ENCODE data around the gene NPFFR1.
A peak's percentile ranks its signal among the peaks of the same experiment; 100 is the strongest.

NPFFR1 gene

DNA sequence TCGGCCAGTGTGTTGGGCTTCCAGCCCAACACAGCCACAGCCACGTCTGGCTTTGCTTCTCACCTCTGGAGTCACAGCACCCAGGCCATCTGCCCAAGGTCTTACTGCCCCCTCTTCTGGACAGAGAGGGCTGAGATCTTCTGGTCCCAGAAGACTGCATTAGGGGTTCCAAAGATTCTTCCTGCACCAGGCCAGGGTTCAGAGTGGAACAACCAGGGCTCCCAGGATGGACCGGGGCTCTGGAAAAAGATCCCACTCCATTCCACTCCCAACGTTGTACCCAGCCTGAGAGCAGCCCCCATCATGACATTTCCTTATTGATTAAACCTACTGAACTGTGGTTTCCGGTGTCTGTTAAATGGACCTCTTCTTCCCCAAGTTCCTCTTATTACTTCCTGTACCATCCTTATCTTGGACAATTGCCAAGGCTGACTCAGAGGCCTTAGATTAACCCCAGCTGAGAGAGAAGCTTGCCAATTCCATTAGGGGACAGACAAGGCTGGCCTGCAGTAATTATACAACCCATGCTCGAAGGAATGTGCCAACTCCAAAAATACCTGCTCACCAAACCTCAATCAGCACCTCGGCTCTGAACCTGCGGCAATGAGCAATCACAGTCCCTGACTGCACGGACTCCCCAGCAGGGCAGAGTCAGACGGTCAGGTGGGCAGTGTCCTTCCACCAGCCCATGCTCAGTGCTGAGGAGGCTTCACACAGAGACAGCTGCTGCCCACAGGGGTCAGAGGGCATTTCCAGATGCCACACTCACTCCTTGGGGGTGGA, 47.9 kb upstream of the NPFFR1 start (continued):
- TF ChIP-seq FEZF1 (tag by site-specific recombination; IDR thresholded peaks at IDR 0.05) (0 out of 2 replicates have a peak, but pooled peaks have one; percentile 10), GLI2 (tag by site-specific recombination; IDR thresholded peaks at IDR 0.05; ENCODE audit: borderline replicate concordance, low read depth) (no peak), ZNF701 (tag by site-specific recombination; IDR thresholded peaks at IDR 0.05) (no peak), ZNF621 (tag by site-specific recombination; IDR thresholded peaks at IDR 0.05) (no peak), ZNF664 (tag by site-specific recombination; IDR thresholded peaks at IDR 0.05) (no peak), ZNF132 (tag by site-specific recombination; IDR thresholded peaks at IDR 0.05; ENCODE audit: borderline replicate concordance) (no peak), GLIS2 (tag by site-specific recombination; IDR thresholded peaks at IDR 0.05) (no peak)

DNA sequence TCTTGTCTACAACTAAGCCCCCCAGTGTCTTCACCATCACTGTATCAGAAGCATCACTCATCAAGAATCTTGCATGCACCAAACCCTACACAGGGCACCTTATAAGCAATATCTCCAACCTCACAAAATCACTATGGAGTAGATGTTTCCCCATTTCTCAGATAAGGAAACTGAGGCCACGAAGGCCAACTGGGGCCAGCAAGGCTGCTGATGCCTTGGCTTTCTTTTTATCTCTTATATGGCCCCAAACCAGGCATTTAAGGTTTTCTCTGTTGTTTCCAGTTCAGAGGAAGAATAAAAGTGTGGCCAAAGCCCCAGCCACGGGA, 47.3 kb upstream of the NPFFR1 start:
- CTCF ChIA-PET, result interaction anchor here (0.7 to 1.2 kb wide), 2 partner anchors 21 to 27 kb away, joined by 3 read pairs; no protein-coding TSS in a partner anchor
- Histone ChIP-seq H3K4me1 (ENCODE audit: control insufficient read depth, insufficient read depth, low read length) (peaks cover 7% of the 10 kb centered on the region), H3K4me3 (ENCODE audit: low read depth, low read length) (no peak overlapping the region), H3K27ac (ENCODE audit: extremely low read depth, low read depth, low read length) (no peak overlapping the region), H3K9me3 (ENCODE audit: control insufficient read depth, insufficient read depth, low read depth, low read length) (no peaks in the 10 kb centered on the region), H3K36me3 (ENCODE audit: control insufficient read depth in 2 of 2, insufficient read depth in 1 of 2, low read length in 2 of 2) (no peaks in the 10 kb centered on the region)
- POLR2A ChIA-PET, result no interaction called here
- TF ChIP-seq ZNF776 (tag by site-specific recombination; IDR thresholded peaks at IDR 0.05; ENCODE audit: borderline replicate concordance) (no peak), ZNF791 (tag by site-specific recombination; IDR thresholded peaks at IDR 0.05) (no peak), ZNF449 (tag by site-specific recombination; IDR thresholded peaks at IDR 0.05) (peak; percentile 84; the same call in 1 of the 2 replicates)

GRCh38 chr10:70330671-70331070, 46.9 kb upstream of the NPFFR1 start:
- CTCF ChIA-PET, result interaction anchor here (0.7 to 1.2 kb wide), 3 partner anchors 20 to 184 kb away, joined by 3 read pairs; partner anchors contain the start of gene TYSND1
- Histone ChIP-seq H3K27ac (ENCODE audit: extremely low read depth, low read depth, low read length) (no peak overlapping the region), H3K4me3 (ENCODE audit: low read depth, low read length) (no peak overlapping the region), H3K36me3 (ENCODE audit: control insufficient read depth in 2 of 2, insufficient read depth in 1 of 2, low read length in 2 of 2) (no peaks in the 10 kb centered on the region), H3K9me3 (ENCODE audit: control insufficient read depth, insufficient read depth, low read depth, low read length) (no peaks in the 10 kb centered on the region), H3K4me1 (ENCODE audit: control insufficient read depth, insufficient read depth, low read length) (peaks cover 7% of the 10 kb centered on the region)
- POLR2A ChIA-PET, result no interaction called here
- TF ChIP-seq ZNF670 (tag by site-specific recombination; IDR thresholded peaks at IDR 0.05; ENCODE audit: low read depth) (no peak), YY1 (tag by site-specific recombination; IDR thresholded peaks at IDR 0.05) (no peak), ZIC2 (tag by site-specific recombination; IDR thresholded peaks at IDR 0.05) (peak; percentile 37; the same call in 1 of the 2 replicates), ZNF184 (tag by site-specific recombination; IDR thresholded peaks at IDR 0.05) (no peak)

DNA sequence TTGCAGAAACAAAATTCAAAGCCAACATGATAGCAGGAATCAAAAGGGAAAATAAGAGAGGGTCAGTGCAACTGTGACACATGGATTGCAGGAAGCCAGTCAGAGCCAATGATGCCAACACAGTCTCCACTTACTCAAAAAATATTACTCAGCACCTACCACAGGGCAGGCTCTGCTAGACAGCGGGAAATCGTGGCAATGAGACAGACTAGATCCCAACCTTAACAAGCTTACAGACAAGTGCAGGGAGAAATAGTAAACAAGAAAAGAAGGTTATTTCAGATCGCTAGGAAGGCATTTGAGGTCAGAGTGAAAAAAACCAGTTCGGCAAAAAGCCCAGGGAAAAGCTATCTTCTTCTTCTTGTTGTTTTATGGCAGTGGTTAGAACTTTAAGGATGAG, 45.2 kb upstream of the NPFFR1 start:
- POLR2A ChIA-PET, result no interaction called here

More for the DNA sequence above, 45.2 kb upstream of the NPFFR1 start:
- Histone ChIP-seq H3K27ac (ENCODE audit: extremely low read depth, low read depth, low read length) (no peak overlapping the region), H3K4me1 (ENCODE audit: control insufficient read depth, insufficient read depth, low read length) (peaks cover 7% of the 10 kb centered on the region), H3K36me3 (ENCODE audit: control insufficient read depth in 2 of 2, insufficient read depth in 1 of 2, low read length in 2 of 2) (no peaks in the 10 kb centered on the region), H3K4me3 (ENCODE audit: low read depth, low read length) (no peak overlapping the region), H3K9me3 (ENCODE audit: control insufficient read depth, insufficient read depth, low read depth, low read length) (no peaks in the 10 kb centered on the region)
- TF ChIP-seq, protein P1, sequence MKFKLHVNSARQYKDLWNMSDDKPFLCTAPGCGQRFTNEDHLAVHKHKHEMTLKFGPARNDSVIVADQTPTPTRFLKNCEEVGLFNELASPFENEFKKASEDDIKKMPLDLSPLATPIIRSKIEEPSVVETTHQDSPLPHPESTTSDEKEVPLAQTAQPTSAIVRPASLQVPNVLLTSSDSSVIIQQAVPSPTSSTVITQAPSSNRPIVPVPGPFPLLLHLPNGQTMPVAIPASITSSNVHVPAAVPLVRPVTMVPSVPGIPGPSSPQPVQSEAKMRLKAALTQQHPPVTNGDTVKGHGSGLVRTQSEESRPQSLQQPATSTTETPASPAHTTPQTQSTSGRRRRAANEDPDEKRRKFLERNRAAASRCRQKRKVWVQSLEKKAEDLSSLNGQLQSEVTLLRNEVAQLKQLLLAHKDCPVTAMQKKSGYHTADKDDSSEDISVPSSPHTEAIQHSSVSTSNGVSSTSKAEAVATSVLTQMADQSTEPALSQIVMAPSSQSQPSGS (tag by site-specific recombination; IDR thresholded peaks at IDR 0.05; ENCODE audit: low read depth), result no peak
- TF ChIP-seq ZNF600 (tag by site-specific recombination; IDR thresholded peaks at IDR 0.05), result peak; percentile 62; the same call in 1 of the 2 replicates
- CTCF ChIA-PET, result interaction anchor here (0.7 to 1.2 kb wide), 3 partner anchors 23 to 808 kb away, joined by 3 to 4 read pairs (median 3); no protein-coding TSS in a partner anchor

All from HEK293 (cell line).